ENCODE measurements around the gene GALNT18.

The GALNT18 gene

GRCh38 chr11:11558826-11559225, 63.0 kb downstream of the GALNT18 start:
- H3K9ac ChIP-seq (ENCODE audit: low read length), result no peak overlapping the region
- no peaks in the 10 kb centered on the region for H3F3A ChIP-seq (ENCODE audit: insufficient read depth, low read length)
- no peak overlapping the region for H3K27ac ChIP-seq (ENCODE audit: low read length)
- no peak for DNase-seq
- no peaks in the 10 kb centered on the region for H3K27me3 ChIP-seq (replicated peaks; ENCODE audit: insufficient read depth, low read length)
- H3K79me2 ChIP-seq (ENCODE audit: low read length), result no peaks in the 10 kb centered on the region
- H3K4me1 ChIP-seq (ENCODE audit: low read length), result no peaks in the 10 kb centered on the region
- no peaks in the 10 kb centered on the region for H3K9me2 ChIP-seq (replicated peaks; ENCODE audit: insufficient read depth, low read length)
- TF ChIP-seq EZH2 (optimal IDR thresholded peaks at IDR 0.05; ENCODE audit: low read depth, low read length) (no peak), CTCF (IDR thresholded peaks at IDR 0.05; ENCODE audit: low read length) (no peak), EZH2phosphoT487 (IDR thresholded peaks at IDR 0.05; ENCODE audit: low read length) (no peak)
- H3K4me2 ChIP-seq (ENCODE audit: low read depth, low read length), result no peak overlapping the region
- no peaks in the 10 kb centered on the region for H4K20me1 ChIP-seq (ENCODE audit: insufficient read depth, low read length)
- no peaks in the 10 kb centered on the region for H3K36me3 ChIP-seq (replicated peaks; ENCODE audit: insufficient read depth, low read length)
- H3K4me3 ChIP-seq (ENCODE audit: low read length), result no peak overlapping the region
- no peaks in the 10 kb centered on the region for H3K9me3 ChIP-seq (replicated peaks; ENCODE audit: insufficient read depth, low read length)
- no peak overlapping the region for H2AFZ ChIP-seq (ENCODE audit: low read length)

GRCh38 chr11:11558396-11558795, 63.4 kb downstream of the GALNT18 start:
- Histone ChIP-seq H3K9me2 (replicated peaks; ENCODE audit: insufficient read depth, low read length) (no peaks in the 10 kb centered on the region), H3K79me2 (ENCODE audit: low read length) (no peaks in the 10 kb centered on the region), H3K4me2 (ENCODE audit: low read depth, low read length) (no peak overlapping the region), H3K36me3 (replicated peaks; ENCODE audit: insufficient read depth, low read length) (no peaks in the 10 kb centered on the region), H4K20me1 (ENCODE audit: insufficient read depth, low read length) (no peaks in the 10 kb centered on the region), H3F3A (ENCODE audit: insufficient read depth, low read length) (no peaks in the 10 kb centered on the region), H2AFZ (ENCODE audit: low read length) (no peak overlapping the region), H3K4me3 (ENCODE audit: low read length) (no peak overlapping the region), H3K27ac (ENCODE audit: low read length) (no peak overlapping the region), H3K27me3 (replicated peaks; ENCODE audit: insufficient read depth, low read length) (no peaks in the 10 kb centered on the region), H3K4me1 (ENCODE audit: low read length) (no peaks in the 10 kb centered on the region), H3K9me3 (replicated peaks; ENCODE audit: insufficient read depth, low read length) (no peaks in the 10 kb centered on the region), H3K9ac (ENCODE audit: low read length) (no peak overlapping the region)
- no peak for DNase-seq
- TF ChIP-seq EZH2 (optimal IDR thresholded peaks at IDR 0.05; ENCODE audit: low read depth, low read length), result no peak
- no peak for TF ChIP-seq CTCF (IDR thresholded peaks at IDR 0.05; ENCODE audit: low read length)
- TF ChIP-seq EZH2phosphoT487 (IDR thresholded peaks at IDR 0.05; ENCODE audit: low read length), result no peak

- Histone ChIP-seq H3K27ac (ENCODE audit: low read length) (no peak overlapping the region), H3K4me2 (ENCODE audit: low read depth, low read length) (no peak overlapping the region), H3K9me2 (replicated peaks; ENCODE audit: insufficient read depth, low read length) (no peaks in the 10 kb centered on the region), H3K27me3 (replicated peaks; ENCODE audit: insufficient read depth, low read length) (no peaks in the 10 kb centered on the region), H3K9me3 (replicated peaks; ENCODE audit: insufficient read depth, low read length) (no peaks in the 10 kb centered on the region), H4K20me1 (ENCODE audit: insufficient read depth, low read length) (no peaks in the 10 kb centered on the region), H3K4me1 (ENCODE audit: low read length) (no peaks in the 10 kb centered on the region), H3K36me3 (replicated peaks; ENCODE audit: insufficient read depth, low read length) (no peaks in the 10 kb centered on the region), H3K79me2 (ENCODE audit: low read length) (no peaks in the 10 kb centered on the region), H3K4me3 (ENCODE audit: low read length) (no peak overlapping the region), H3F3A (ENCODE audit: insufficient read depth, low read length) (no peaks in the 10 kb centered on the region), H3K9ac (ENCODE audit: low read length) (no peak overlapping the region), H2AFZ (ENCODE audit: low read length) (no peak overlapping the region)
- TF ChIP-seq EZH2 (optimal IDR thresholded peaks at IDR 0.05; ENCODE audit: low read depth, low read length) (no peak), CTCF (IDR thresholded peaks at IDR 0.05; ENCODE audit: low read length) (no peak), EZH2phosphoT487 (IDR thresholded peaks at IDR 0.05; ENCODE audit: low read length) (no peak)
- DNase-seq, result no peak
Observed at GRCh38 chr11:11555208-11555607, 66.6 kb downstream of the GALNT18 start.
